Lower leg skin (tissue), 3 donors: ENCODE data around the gene RAF1.

Experiments used
- POLR2A ChIP-seq, 2 donors: fragments of 450-650 bp; IDR thresholded peaks; one replicate each; pipeline ENCODE4 v1.6.1; 2016 to 2017; ENCODE audit warnings: antibody characterized with exemption in 2 of 2, mild to moderate bottlenecking in 1 of 2, moderate library complexity in 1 of 2
- TF ChIP-seq, protein P1 (sequence below), 3 donors: fragments of 450-650 bp; IDR thresholded peaks; one replicate each; pipeline ENCODE4 v1.5.1; 2016; ENCODE audit warnings: antibody characterized with exemption in 3 of 3, mild to moderate bottlenecking in 3 of 3, moderate library complexity in 2 of 3

- TF ChIP-seq, protein P1, sequence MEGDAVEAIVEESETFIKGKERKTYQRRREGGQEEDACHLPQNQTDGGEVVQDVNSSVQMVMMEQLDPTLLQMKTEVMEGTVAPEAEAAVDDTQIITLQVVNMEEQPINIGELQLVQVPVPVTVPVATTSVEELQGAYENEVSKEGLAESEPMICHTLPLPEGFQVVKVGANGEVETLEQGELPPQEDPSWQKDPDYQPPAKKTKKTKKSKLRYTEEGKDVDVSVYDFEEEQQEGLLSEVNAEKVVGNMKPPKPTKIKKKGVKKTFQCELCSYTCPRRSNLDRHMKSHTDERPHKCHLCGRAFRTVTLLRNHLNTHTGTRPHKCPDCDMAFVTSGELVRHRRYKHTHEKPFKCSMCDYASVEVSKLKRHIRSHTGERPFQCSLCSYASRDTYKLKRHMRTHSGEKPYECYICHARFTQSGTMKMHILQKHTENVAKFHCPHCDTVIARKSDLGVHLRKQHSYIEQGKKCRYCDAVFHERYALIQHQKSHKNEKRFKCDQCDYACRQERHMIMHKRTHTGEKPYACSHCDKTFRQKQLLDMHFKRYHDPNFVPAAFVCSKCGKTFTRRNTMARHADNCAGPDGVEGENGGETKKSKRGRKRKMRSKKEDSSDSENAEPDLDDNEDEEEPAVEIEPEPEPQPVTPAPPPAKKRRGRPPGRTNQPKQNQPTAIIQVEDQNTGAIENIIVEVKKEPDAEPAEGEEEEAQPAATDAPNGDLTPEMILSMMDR (IDR thresholded peaks at IDR 0.05): no peak
- no peak for TF ChIP-seq POLR2A (IDR thresholded peaks at IDR 0.05)
These were observed 81.2 kb downstream of the RAF1 start for GRCh38 chr3:12582730-12583129.
